Kidney epithelial cell (primary cell): ENCODE results near the gene TRAF5. TPM values are rescaled to one million over a fixed set of nuclear protein-coding genes. Genes with fewer than 3 reads are reported as not detected.

ENCODE experiments used
- DNase-seq: peaks from one replicate; pipeline ENCODE4 v3.0.0-alpha.2; 2010; ENCODE audit warnings: low read depth
- H3K27me3 ChIP-seq: 2 replicates; pipeline ENCODE4 v1.6.0; 2011; ENCODE audit warnings: low read length; ENCODE audit not compliant: control insufficient read depth, insufficient read depth
- H3K36me3 ChIP-seq: 2 replicates; pipeline ENCODE4 v1.5.1; 2011; ENCODE audit warnings: low read length; ENCODE audit not compliant: control insufficient read depth, insufficient read depth
- H3K4me3 ChIP-seq: 2 replicates; pipeline ENCODE4 v1.5.1; 2011; ENCODE audit warnings: low read depth, mild to moderate bottlenecking, control low read depth, low read length
- CTCF ChIP-seq: IDR thresholded peaks from 2 replicates; pipeline ENCODE4 v1.5.1; 2011; ENCODE audit warnings: mild to moderate bottlenecking, moderate library complexity, low read length, control low read depth, inconsistent platforms; ENCODE audit not compliant: insufficient read depth, poor library complexity, severe bottlenecking
- total RNA-seq: library from RNA; depleted of rRNA; stranded (reverse); fragments of >200 nt; gene quantifications from 2 replicates; pipeline ENCODE4 v1.2.3, GENCODE V29; 2015

TRAF5 gene
- total RNA-seq, 1 donor from 2014 or later = 23.0 TPM

GRCh38 chr1:211337430-211338223, 11.0 kb downstream of the TRAF5 start:
- TF ChIP-seq CTCF = no peak
- DNase-seq = no peak
- Histone ChIP-seq H3K4me3 (no peak overlapping the region), H3K36me3 (no peaks in the 10 kb centered on the region), H3K27me3 (no peaks in the 10 kb centered on the region)

GRCh38 chr1:211338224-211338620, 11.6 kb downstream of the TRAF5 start:
- no peak for TF ChIP-seq CTCF
- H3K27me3 ChIP-seq = no peaks in the 10 kb centered on the region
- no peaks in the 10 kb centered on the region for H3K36me3 ChIP-seq
- no peak for DNase-seq
- H3K4me3 ChIP-seq = no peak overlapping the region

DNA sequence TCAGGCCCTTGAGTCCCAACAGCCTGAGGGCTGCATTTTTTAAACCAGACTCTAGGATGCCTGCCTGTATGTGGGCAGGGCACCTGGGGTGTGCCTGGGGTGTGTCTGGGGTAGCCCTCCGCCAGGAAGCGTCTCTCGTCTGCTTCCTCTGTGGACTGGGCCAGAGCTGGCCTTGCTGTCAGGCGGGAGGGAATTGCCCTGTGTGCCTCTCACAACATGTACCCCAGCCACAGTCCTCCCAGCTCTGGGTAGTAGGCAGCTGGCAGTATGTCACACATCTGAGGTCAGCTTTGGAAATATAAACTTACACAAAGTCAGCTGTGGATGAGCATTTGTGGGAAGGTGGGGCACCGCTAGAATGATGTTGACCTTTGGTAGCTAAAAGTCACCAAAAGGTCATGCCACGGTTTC, 13.0 kb downstream of the TRAF5 start:
- no peak for DNase-seq
- Histone ChIP-seq H3K27me3 (no peaks in the 10 kb centered on the region), H3K36me3 (no peaks in the 10 kb centered on the region), H3K4me3 (no peak overlapping the region)
- TF ChIP-seq CTCF = no peak

DNA sequence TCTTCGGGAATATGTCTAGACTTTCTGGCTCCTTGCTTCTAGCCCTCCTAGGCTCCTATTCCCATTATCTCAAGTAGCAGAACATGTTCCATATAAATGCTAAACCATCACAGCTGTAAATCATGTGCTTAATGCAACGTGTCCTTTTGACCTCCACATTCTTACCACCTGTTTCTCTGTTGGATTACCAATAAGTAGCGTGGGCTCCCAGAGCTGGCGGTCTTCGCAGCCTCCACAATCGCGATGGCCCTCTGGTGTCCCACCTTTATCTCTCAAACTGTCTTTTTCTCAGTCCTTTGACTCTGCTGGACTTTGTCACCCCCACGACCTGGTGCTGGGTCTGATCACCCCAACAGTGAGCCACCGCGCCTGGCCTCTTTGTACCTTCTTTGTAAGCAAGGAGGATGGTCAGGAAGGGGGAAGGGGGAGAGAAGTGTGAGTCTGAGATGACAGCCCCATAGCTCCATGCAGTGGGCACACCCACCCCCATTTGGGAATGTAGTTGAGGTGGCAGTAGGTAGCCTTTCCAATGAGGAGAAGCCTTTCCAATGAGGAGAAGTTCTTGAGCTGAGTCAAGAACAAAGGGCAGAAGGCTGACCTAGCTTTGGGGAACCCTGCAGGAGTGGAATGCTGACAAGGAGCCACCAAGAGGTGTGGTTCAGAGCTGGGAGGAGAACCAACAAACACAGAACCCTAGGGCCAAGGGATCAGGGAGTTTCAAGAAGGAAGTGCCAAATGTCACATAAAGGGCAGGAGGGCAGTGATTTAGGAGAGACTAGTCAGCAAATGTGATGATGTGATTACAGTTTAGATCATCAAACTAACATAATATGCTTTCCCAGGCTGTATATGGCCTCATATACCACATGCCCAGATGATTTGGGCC, 14.2 kb downstream of the TRAF5 start:
- TF ChIP-seq CTCF = no peak
- H3K27me3 ChIP-seq = no peaks in the 10 kb centered on the region
- no peak for DNase-seq
- H3K36me3 ChIP-seq = no peaks in the 10 kb centered on the region
- no peak overlapping the region for H3K4me3 ChIP-seq

- Histone ChIP-seq H3K4me3 (no peak overlapping the region), H3K27me3 (no peaks in the 10 kb centered on the region), H3K36me3 (no peaks in the 10 kb centered on the region)
- DNase-seq = no peak
- TF ChIP-seq CTCF = no peak
These were observed 15.4 kb downstream of the TRAF5 start for GRCh38 chr1:211341999-211342398.

DNA sequence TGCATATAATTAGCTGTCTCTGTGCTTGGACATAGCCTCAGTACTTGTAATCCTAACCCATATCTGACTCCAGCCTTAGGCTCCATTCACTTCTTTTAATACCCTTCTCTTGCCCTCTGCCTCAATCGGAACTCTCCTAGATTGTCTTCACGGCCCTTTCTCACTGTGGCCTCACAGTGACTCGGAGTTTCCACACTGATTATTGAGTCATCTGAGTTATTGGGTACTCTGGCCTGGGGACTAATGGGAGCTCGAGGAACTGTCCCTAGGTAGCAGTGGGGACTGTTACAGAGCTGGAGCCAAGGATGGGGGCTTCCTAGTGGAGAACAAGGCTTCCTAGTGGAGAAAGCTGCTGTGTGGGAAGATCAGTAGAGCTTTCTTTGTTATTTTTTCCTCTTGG, 17.0 kb downstream of the TRAF5 start:
- TF ChIP-seq CTCF = no peak
- DNase-seq = no peak
- Histone ChIP-seq H3K27me3 (no peaks in the 10 kb centered on the region), H3K4me3 (no peak overlapping the region), H3K36me3 (no peaks in the 10 kb centered on the region)
